K562 (cell line): ENCODE data around the gene PRRT1. TPM values are rescaled to one million over a fixed set of nuclear protein-coding genes. Genes with fewer than 3 reads are reported as not detected.

Source experiments
- ATAC-seq: fragments of 200-7000 bp; cut with Tn5 transposase; 3 replicates; pipeline ENCODE4 v1.9.1; 2020; ENCODE audit warnings: moderate library complexity
- BruUV-seq: library from RNA; stranded (reverse); fragments of 400-500 nt; replicated peaks from 2 replicates; lab custom pipeline; 2021; lab: Mats Ljungman, UMichigan
- CTCF ChIA-PET: fragments of 300-600 bp; formaldehyde crosslinking; extraction: SDS; loops from one replicate; lab custom pipeline; 2021; ENCODE audit warnings: low intra/inter-chr PET ratio; lab: Yijun Ruan, JAX
- POLR2A ChIA-PET: fragments of 300-600, 350-650 bp; sonication (Branson Sonifier 250); formaldehyde crosslinking; extraction: SDS; loops from one replicate; lab custom pipeline; 2021; ENCODE audit warnings: antibody characterized with exemption, inconsistent platforms; lab: Yijun Ruan, JAX
- DNase-seq, 4 experiments: peaks; one replicate each; pipeline versions ENCODE4 v3.0.0 to v3.0.0-alpha.2; 2011 to 2018; ENCODE audit warnings: low spot score in 3 of 4, mixed read lengths in 3 of 4; ENCODE audit errors: extremely low read depth in 1 of 4
- FAIRE-seq: peaks from 2 replicates; lab custom pipeline; 2011; peaks lifted over from hg19 to GRCh38; lab: Jason Lieb, UNC
- H2AFZ ChIP-seq: 2 replicates; pipeline ENCODE4 v1.6.0; 2011; ENCODE audit warnings: low read depth, low read length, control low read depth, inconsistent platforms
- H3K27ac ChIP-seq: fragments of 200-600 bp; 3 replicates; pipeline ENCODE4 v1.8.0; 2011; ENCODE audit warnings: low read depth, mild to moderate bottlenecking, control low read depth, inconsistent platforms, low read length, moderate library complexity, mixed read lengths; ENCODE audit errors: extremely low read depth
- H3K27me3 ChIP-seq, 2 experiments: fragments of 300-600 bp in 1 of 2; 2 replicates in 1 of 2; 3 replicates in 1 of 2; pipeline versions ENCODE4 v1.6.0 to v1.8.0; 2011; ENCODE audit warnings: inconsistent platforms in 2 of 2, low read length in 2 of 2, mild to moderate bottlenecking in 1 of 2, mixed read lengths in 1 of 2, moderate library complexity in 1 of 2; ENCODE audit not compliant: control insufficient read depth in 2 of 2, insufficient read depth in 2 of 2
- H3K36me3 ChIP-seq: fragments of 300-600 bp; 3 replicates; pipeline ENCODE4 v1.8.0; 2011; ENCODE audit warnings: mild to moderate bottlenecking, low read length, inconsistent platforms; ENCODE audit not compliant: control insufficient read depth, insufficient read depth
- H3K4me1 ChIP-seq, 2 experiments: fragments of 200-600 bp in 1 of 2; replicated peaks in 1 of 2; 2 replicates in 1 of 2; 3 replicates in 1 of 2; pipeline versions ENCODE4 v1.5.1 to v1.8.0; 2011; ENCODE audit warnings: inconsistent platforms in 2 of 2, low read length in 2 of 2, mild to moderate bottlenecking in 1 of 2, mixed read lengths in 1 of 2, moderate library complexity in 1 of 2; ENCODE audit not compliant: control insufficient read depth in 2 of 2, insufficient read depth in 2 of 2
- H3K4me2 ChIP-seq: 2 replicates; pipeline ENCODE4 v1.6.1; 2011; ENCODE audit warnings: low read length, control low read depth, inconsistent platforms, mixed read lengths; ENCODE audit not compliant: insufficient read depth
- H3K4me3 ChIP-seq: fragments of 200-600 bp; sonication (generic), shearing (Covaris generic); 2 replicates; pipeline ENCODE4 v1.5.1; 2016; ENCODE audit warnings: control low read depth, inconsistent platforms
- H3K79me2 ChIP-seq: fragments of 200-600 bp; 3 replicates; pipeline ENCODE4 v1.8.0; 2011; ENCODE audit warnings: low read length, inconsistent platforms; ENCODE audit not compliant: control insufficient read depth, insufficient read depth
- H3K9ac ChIP-seq, 2 experiments: 2 replicates each; pipeline versions ENCODE4 v1.6.0 to v1.6.1; 2011; ENCODE audit warnings: low read depth in 2 of 2, low read length in 2 of 2, control low read depth in 1 of 2, inconsistent platforms in 1 of 2, mild to moderate bottlenecking in 1 of 2, mixed read lengths in 1 of 2; ENCODE audit not compliant: insufficient read depth in 1 of 2
- H3K9me1 ChIP-seq: one replicate; pipeline ENCODE4 v1.6.0; 2011; ENCODE audit warnings: inconsistent platforms, mild to moderate bottlenecking, low read length, moderate library complexity; ENCODE audit not compliant: control insufficient read depth, insufficient read depth
- H3K9me3 ChIP-seq: replicated peaks from 2 replicates; pipeline ENCODE4 v1.5.1; 2011; ENCODE audit warnings: low read depth, low read length, inconsistent platforms; ENCODE audit not compliant: control insufficient read depth, insufficient read depth
- H4K20me1 ChIP-seq: replicated peaks from 2 replicates; pipeline ENCODE4 v1.6.1; 2011; ENCODE audit warnings: low read length, inconsistent platforms, mixed read lengths; ENCODE audit not compliant: control insufficient read depth, insufficient read depth
- COPS2 ChIP-seq: fragments of 450-650 bp; conservative IDR thresholded peaks from 2 replicates; pipeline ENCODE4 v1.6.1; 2016; ENCODE audit warnings: mild to moderate bottlenecking, moderate library complexity
- CREB1 ChIP-seq, 2 experiments: sonication (generic) in 1 of 2; formaldehyde crosslinking in 1 of 2; IDR thresholded peaks; 2 replicates each; pipeline versions ENCODE4 v1.6.1 to v1.8.0; 2012 to 2022; ENCODE audit warnings: inconsistent platforms in 1 of 2, mild to moderate bottlenecking in 1 of 2, missing genetic modification reagents in 1 of 2, moderate library complexity in 1 of 2
- ETS2 ChIP-seq: IDR thresholded peaks from 2 replicates; pipeline ENCODE4 v1.6.1; 2016; ENCODE audit warnings: borderline replicate concordance, missing genetic modification characterization, mild to moderate bottlenecking, moderate library complexity, missing compliant biosample characterization; ENCODE audit not compliant: poor library complexity, severe bottlenecking
- ETV1 ChIP-seq: fragments of 450-650 bp; conservative IDR thresholded peaks from 2 replicates; pipeline ENCODE4 v1.6.1; 2016; ENCODE audit warnings: missing genetic modification characterization, control low read depth, low read depth, missing compliant biosample characterization
- HDAC1 ChIP-seq, 2 experiments: fragments of 450-650 bp; IDR thresholded peaks; 2 replicates each; pipeline ENCODE4 v1.6.1; 2016 to 2017; ENCODE audit warnings: inconsistent platforms in 1 of 2, mild to moderate bottlenecking in 1 of 2, moderate library complexity in 1 of 2
- HIVEP1 ChIP-seq: fragments of 250-450 bp; sonication (Bioruptor Pico); IDR thresholded peaks from 2 replicates; pipeline ENCODE4 v1.4.0; 2020; ENCODE audit warnings: mild to moderate bottlenecking
- MCM5 ChIP-seq: fragments of 450-650 bp; IDR thresholded peaks from 2 replicates; pipeline ENCODE4 v1.6.1; 2016; ENCODE audit warnings: low read depth
- MIER1 ChIP-seq: fragments of 450-650 bp; IDR thresholded peaks from 2 replicates; pipeline ENCODE4 v1.6.1; 2016; ENCODE audit warnings: antibody characterized with exemption, mild to moderate bottlenecking, low read depth
- MTA3 ChIP-seq: fragments of 450-650 bp; formaldehyde crosslinking; IDR thresholded peaks from 2 replicates; pipeline ENCODE4 v1.6.1; 2017; ENCODE audit warnings: mild to moderate bottlenecking, borderline replicate concordance
- NR2C2 ChIP-seq, 2 experiments: fragments of 200-800 bp in 1 of 2; sonication (Bioruptor generic) in 1 of 2; sonication (generic) in 1 of 2; formaldehyde crosslinking in 1 of 2; IDR thresholded peaks; 2 replicates each; pipeline versions ENCODE4 v1.6.1 to v1.8.0; 2016 to 2022; ENCODE audit warnings: mild to moderate bottlenecking in 1 of 2, missing compliant biosample characterization in 1 of 2, missing genetic modification characterization in 1 of 2, missing genetic modification reagents in 1 of 2
- PHTF2 ChIP-seq: fragments of 250-450 bp; sonication (Bioruptor Pico); IDR thresholded peaks from 2 replicates; pipeline ENCODE4 v1.5.0; 2021; ENCODE audit warnings: mild to moderate bottlenecking
- SMARCA4 ChIP-seq: fragments of 450-650 bp; IDR thresholded peaks from 2 replicates; pipeline ENCODE4 v1.6.1; 2016
- SMARCE1 ChIP-seq: fragments of 450-650 bp; IDR thresholded peaks from 2 replicates; pipeline ENCODE4 v1.7.1; 2016; ENCODE audit warnings: mild to moderate bottlenecking
- TSC22D4 ChIP-seq: fragments of 450-650 bp; IDR thresholded peaks from 2 replicates; pipeline ENCODE4 v1.6.1; 2016; ENCODE audit warnings: missing genetic modification characterization, missing biosample characterization, control low read depth
- XRCC3 ChIP-seq: fragments of 450-650 bp; IDR thresholded peaks from 2 replicates; pipeline ENCODE4 v1.6.1; 2017; ENCODE audit warnings: mild to moderate bottlenecking, moderate library complexity
- ZBTB1 ChIP-seq: sonication (generic); formaldehyde crosslinking; IDR thresholded peaks from 2 replicates; pipeline ENCODE4 v1.8.1; 2023; ENCODE audit warnings: missing genetic modification reagents, low read depth, mild to moderate bottlenecking, borderline replicate concordance
- ZNF124 ChIP-seq: sonication (generic); formaldehyde crosslinking; IDR thresholded peaks from 2 replicates; pipeline ENCODE4 v1.8.1; 2022; ENCODE audit warnings: missing genetic modification reagents
- ZNF263 ChIP-seq: sonication (generic); formaldehyde crosslinking; IDR thresholded peaks from 2 replicates; pipeline ENCODE4 v1.8.0; 2022; ENCODE audit warnings: mild to moderate bottlenecking, missing genetic modification reagents, borderline replicate concordance
- ZSCAN29 ChIP-seq: fragments of 450-650 bp; IDR thresholded peaks from 2 replicates; pipeline ENCODE4 v1.6.1; 2017
- WGBS: fragments of 100-300 bp; shearing (Covaris generic); methylation state at CpG from one replicate; pipeline ENCODE4 v1.1.6; 2016; ENCODE audit warnings: low coverage, mixed read lengths; ENCODE audit not compliant: insufficient coverage; ENCODE audit errors: missing lambda C conversion rate; 5-methylcytosine and 5-hydroxymethylcytosine counted together
- in situ Hi-C: fragments of 300-500 bp; cut with MboI; formaldehyde crosslinking; loops from 4 replicates; pipeline ENCODE4 v1.15.0; 2018; ENCODE audit warnings: inconsistent platforms, mixed read lengths
- intact Hi-C: fragments of 100-400 bp; cut with micrococcal nuclease; formaldehyde crosslinking; loops from 2 replicates; pipeline ENCODE4 v1.14.2; 2022
- polyA plus RNA-seq, 8 experiments: library from polyadenylated mRNA; depleted of rRNA in 4 of 8; stranded (reverse) in 5 of 8; unstranded in 3 of 8; fragments of >200 nt; fragmentation: Nextera tagmentation in 2 of 8; fragmentation: Illumina TruSeq in 1 of 8; extraction: Ambion mirVana in 2 of 8; extraction: Trizol in 1 of 8; gene quantifications; 2 replicates each; pipeline versions ENCODE4 v1.2.1 to v1.2.3, GENCODE V29; 2011 to 2014; ENCODE audit warnings: inconsistent platforms in 1 of 8, missing spikeins in 1 of 8
- total RNA-seq, 7 experiments: library from RNA; depleted of rRNA in 6 of 7; stranded (reverse); fragments of >200 nt in 6 of 7; fragmentation: Illumina TruSeq in 2 of 7; extraction: Trizol in 2 of 7; gene quantifications; 2 replicates each; pipeline versions ENCODE4 v1.2.1 to v1.2.3, GENCODE V29; 2011 to 2021; ENCODE audit warnings: low replicate concordance in 1 of 7
- TF ChIP-seq, protein P1 (sequence below): fragments of 450-650 bp; IDR thresholded peaks from 2 replicates; pipeline ENCODE4 v1.6.1; 2016; ENCODE audit warnings: missing biosample characterization, missing genetic modification characterization
- TF ChIP-seq, protein P2 (sequence below): fragments of 200-800 bp; sonication (Bioruptor generic); IDR thresholded peaks from 2 replicates; pipeline ENCODE4 v1.6.1; 2017; ENCODE audit warnings: missing genetic modification characterization, missing compliant biosample characterization

PRRT1 gene
- total and polyA plus RNA-seq, 9 of the 15 experiments (the other 6 are each of a cell fraction or from before 2014, with no cell fraction given): 0.14 to 3.5 (median 0.41) TPM

DNA sequence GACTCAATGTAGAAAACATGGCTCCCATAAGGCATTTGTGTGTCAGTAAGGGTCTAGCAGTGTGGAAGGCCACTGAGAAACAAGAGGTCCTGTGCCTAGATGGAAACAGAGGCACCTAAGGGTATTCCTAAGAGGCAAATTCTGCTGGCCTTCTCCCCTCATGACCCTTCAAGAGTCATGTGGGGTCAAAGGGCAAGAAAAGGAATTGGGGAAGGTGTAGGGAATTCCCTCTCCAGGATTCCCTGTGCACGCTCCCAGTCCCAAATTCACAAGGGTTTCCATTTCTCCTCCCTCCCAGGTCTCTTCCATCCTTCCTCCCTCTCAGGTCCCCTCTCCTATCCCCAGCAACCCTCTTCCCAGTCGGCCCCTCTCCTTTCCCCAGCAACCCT is 23.6 kb upstream of the PRRT1 start:
- Histone ChIP-seq H3K4me1 (peaks cover 21 to 45% of the 10 kb centered on the region in 2 experiments), H3K9me1 (no peaks in the 10 kb centered on the region), H3K27ac (peak overlapping the region; percentile 68), H4K20me1 (no peaks in the 10 kb centered on the region), H3K4me2 (peak overlapping the region; percentile 88), H3K4me3 (peak overlapping the region; percentile 88), H3K9me3 (no peaks in the 10 kb centered on the region), H2AFZ (peak overlapping the region; percentile 45; the same call in 1 of the 2 replicates), H3K36me3 (peaks cover 35% of the 10 kb centered on the region; the same call in 2 of the 3 replicates), H3K27me3 (no peaks in the 10 kb centered on the region), H3K79me2 (peaks cover 63% of the 10 kb centered on the region), H3K9ac (peak overlapping the region; percentile 81 to 95)
- ChIA-PET POLR2A (no interaction called here), CTCF (interaction anchor here (0.9 kb wide), 1 partner anchor 20 kb away, joined by 3 read pairs; no protein-coding TSS in a partner anchor)
- ATAC-seq (no peak), DNase-seq (peak in 1 of 4 experiments; percentile 24), FAIRE-seq (no peak)
- 0% methylated on average over 2 of the region's 2 CpGs for WGBS
- in situ Hi-C loops: no loop called here
- intact Hi-C loops: loop anchor here (10.0 kb wide), 2 partner anchors 351 to 511 kb away; partner anchors contain the start of genes C6orf47, CSNK2B, GPANK1 and HSPA1B
- TSS peak; percentile 71 for BruUV-seq
- TF ChIP-seq ETV1 (tag) (no peak), ZNF124 (no peak), MIER1 (0 out of 2 replicates have a peak, but pooled peaks have one; percentile 36), SMARCE1 (peak; percentile 48), TSC22D4 (no peak), SMARCA4 (0 out of 2 replicates have a peak, but pooled peaks have one; percentile 10), COPS2 (no peak), NR2C2 (CRISPR knock-in tag; IDR thresholded peaks at IDR 0.05) (peak; percentile 46; the same call in 1 of the 2 replicates), NR2C2 (tag; IDR thresholded peaks at IDR 0.05) (peak; percentile 95), CREB1 (IDR thresholded peaks at IDR 0.05) (no peak), CREB1 (CRISPR knock-in tag; IDR thresholded peaks at IDR 0.05) (no peak), HIVEP1 (CRISPR knock-in tag) (0 out of 2 replicates have a peak, but pooled peaks have one; percentile 4), ETS2 (tag) (no peak), ZSCAN29 (no peak), ZNF263 (CRISPR knock-in tag) (peak; percentile 50), MCM5 (no peak), PHTF2 (CRISPR knock-in tag) (no peak), MTA3 (no peak), HDAC1 (IDR thresholded peaks at IDR 0.05) (peak in 1 of 2 experiments; percentile 57; a peak in 1 of 4 replicates), ZBTB1 (CRISPR knock-in tag) (peak; percentile 55; the same call in 1 of the 2 replicates), XRCC3 (no peak)
- TF ChIP-seq, protein P1, sequence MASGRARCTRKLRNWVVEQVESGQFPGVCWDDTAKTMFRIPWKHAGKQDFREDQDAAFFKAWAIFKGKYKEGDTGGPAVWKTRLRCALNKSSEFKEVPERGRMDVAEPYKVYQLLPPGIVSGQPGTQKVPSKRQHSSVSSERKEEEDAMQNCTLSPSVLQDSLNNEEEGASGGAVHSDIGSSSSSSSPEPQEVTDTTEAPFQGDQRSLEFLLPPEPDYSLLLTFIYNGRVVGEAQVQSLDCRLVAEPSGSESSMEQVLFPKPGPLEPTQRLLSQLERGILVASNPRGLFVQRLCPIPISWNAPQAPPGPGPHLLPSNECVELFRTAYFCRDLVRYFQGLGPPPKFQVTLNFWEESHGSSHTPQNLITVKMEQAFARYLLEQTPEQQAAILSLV (tag): no peak
- TF ChIP-seq, protein P2, sequence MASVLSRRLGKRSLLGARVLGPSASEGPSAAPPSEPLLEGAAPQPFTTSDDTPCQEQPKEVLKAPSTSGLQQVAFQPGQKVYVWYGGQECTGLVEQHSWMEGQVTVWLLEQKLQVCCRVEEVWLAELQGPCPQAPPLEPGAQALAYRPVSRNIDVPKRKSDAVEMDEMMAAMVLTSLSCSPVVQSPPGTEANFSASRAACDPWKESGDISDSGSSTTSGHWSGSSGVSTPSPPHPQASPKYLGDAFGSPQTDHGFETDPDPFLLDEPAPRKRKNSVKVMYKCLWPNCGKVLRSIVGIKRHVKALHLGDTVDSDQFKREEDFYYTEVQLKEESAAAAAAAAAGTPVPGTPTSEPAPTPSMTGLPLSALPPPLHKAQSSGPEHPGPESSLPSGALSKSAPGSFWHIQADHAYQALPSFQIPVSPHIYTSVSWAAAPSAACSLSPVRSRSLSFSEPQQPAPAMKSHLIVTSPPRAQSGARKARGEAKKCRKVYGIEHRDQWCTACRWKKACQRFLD: 0 out of 2 replicates have a peak, but pooled peaks have one; percentile 13
